Panc1 (cell line): ENCODE data around the gene RASD2. TPM values are rescaled to one million over a fixed set of nuclear protein-coding genes. Genes with fewer than 3 reads are reported as not detected.

Source experiments
- ATAC-seq: fragments of 200-7000 bp; cut with Tn5 transposase; 2 replicates; pipeline ENCODE4 v1.9.1; 2020; ENCODE audit warnings: mild to moderate bottlenecking, moderate library complexity
- BruUV-seq: library from RNA; stranded (reverse); fragments of 400-500 nt; replicated peaks from 2 replicates; lab custom pipeline; 2021; lab: Mats Ljungman, UMichigan
- CTCF ChIA-PET: fragments of 300-600 bp; sonication (Branson Sonifier 250); formaldehyde crosslinking; loops from one replicate; lab custom pipeline; 2022; ENCODE audit warnings: antibody characterized with exemption; lab: Charles Lee
- POLR2A ChIA-PET: fragments of 300-600 bp; sonication (Branson Sonifier 250); formaldehyde crosslinking; loops from one replicate; lab custom pipeline; 2022; ENCODE audit warnings: antibody characterized with exemption; lab: Charles Lee
- DNase-seq: peaks from one replicate; pipeline ENCODE4 v3.0.0-alpha.2; 2010; ENCODE audit warnings: low read depth, low spot score
- H3K27ac ChIP-seq: 2 replicates; pipeline ENCODE4 v1.5.1; 2011; ENCODE audit warnings: mild to moderate bottlenecking, low read length, inconsistent platforms
- H3K27me3 ChIP-seq: fragments of 200-500 bp; sonication (Bioruptor generic); 2 replicates; pipeline ENCODE4 v1.6.0; 2014; ENCODE audit warnings: low read length, inconsistent platforms; ENCODE audit not compliant: control insufficient read depth, insufficient read depth
- H3K36me3 ChIP-seq: fragments of 200-500 bp; sonication (Bioruptor generic); 2 replicates; pipeline ENCODE4 v1.5.1; 2014; ENCODE audit warnings: inconsistent platforms, mild to moderate bottlenecking, low read length, moderate library complexity; ENCODE audit not compliant: control insufficient read depth, insufficient read depth
- H3K4me1 ChIP-seq: 2 replicates; pipeline ENCODE4 v1.5.1; 2011; ENCODE audit warnings: inconsistent platforms, mild to moderate bottlenecking, low read length, moderate library complexity; ENCODE audit not compliant: control insufficient read depth, insufficient read depth
- H3K4me3 ChIP-seq, 2 experiments: 2 replicates each; pipeline ENCODE4 v1.5.1; 2011 to 2012; ENCODE audit warnings: low read depth in 2 of 2, low read length in 2 of 2, mild to moderate bottlenecking in 2 of 2, inconsistent platforms in 1 of 2, moderate library complexity in 1 of 2
- H3K9me3 ChIP-seq: fragments of 200-500 bp; sonication (Bioruptor generic); 2 replicates; pipeline ENCODE4 v1.5.1; 2014; ENCODE audit warnings: low read depth, mild to moderate bottlenecking, inconsistent platforms, low read length, moderate library complexity; ENCODE audit not compliant: control insufficient read depth, insufficient read depth
- CTCF ChIP-seq: fragments of 450-650 bp; IDR thresholded peaks from 2 replicates; pipeline ENCODE4 v1.5.1; 2017; ENCODE audit warnings: mild to moderate bottlenecking
- POLR2AphosphoS5 ChIP-seq: IDR thresholded peaks from 2 replicates; pipeline ENCODE4 v1.6.1; 2012; ENCODE audit warnings: mild to moderate bottlenecking, low read depth, low read length, moderate library complexity
- REST ChIP-seq, 2 experiments: IDR thresholded peaks; 2 replicates each; pipeline ENCODE4 v1.6.1; 2011 to 2012; ENCODE audit warnings: low read depth in 2 of 2, control low read depth in 1 of 2, low read length in 1 of 2, mild to moderate bottlenecking in 1 of 2, moderate library complexity in 1 of 2; ENCODE audit not compliant: insufficient read depth in 1 of 2
- SIN3A ChIP-seq: IDR thresholded peaks from 2 replicates; pipeline ENCODE4 v1.6.1; 2012; ENCODE audit warnings: low read depth, mild to moderate bottlenecking, low read length, moderate library complexity, borderline replicate concordance; ENCODE audit not compliant: insufficient read depth
- TCF7L2 ChIP-seq: IDR thresholded peaks from 2 replicates; pipeline ENCODE4 v1.6.1; 2011; ENCODE audit warnings: mild to moderate bottlenecking, low read depth, low read length, inconsistent platforms
- in situ Hi-C: cut with HindIII; loops from 2 replicates; pipeline ENCODE4 v1.10.0; 2016; ENCODE audit warnings: low sequenced_read_pairs, low pct_unique_long_range_greater_than_20kb
- intact Hi-C: fragments of 100-400 bp; cut with micrococcal nuclease; formaldehyde crosslinking; loops from one replicate; pipeline ENCODE4 v1.10.0; 2022; ENCODE audit not compliant: unreplicated experiment
- total RNA-seq: library from RNA; stranded (reverse); gene quantifications from one replicate; pipeline ENCODE4 v1.2.1, GENCODE V29; 2021; ENCODE audit not compliant: unreplicated experiment

The RASD2 gene
- total RNA-seq, 1 experiment from 2014 or later, result 26.7 TPM

GRCh38 chr22:35586771-35587170 lies 46.1 kb downstream of the RASD2 start:
- Histone ChIP-seq H3K36me3 (no peaks in the 10 kb centered on the region), H3K4me1 (peaks cover 72% of the 10 kb centered on the region), H3K4me3 (no peak overlapping the region), H3K27ac (peak overlapping the region; percentile 99), H3K9me3 (no peaks in the 10 kb centered on the region), H3K27me3 (no peaks in the 10 kb centered on the region)
- BruUV-seq, result no TSS peak
- POLR2A ChIA-PET, result no interaction called here
- TF ChIP-seq TCF7L2, result no peak
- TF ChIP-seq POLR2AphosphoS5, result no peak
- TF ChIP-seq SIN3A, result no peak
- TF ChIP-seq CTCF, result no peak
- no peak for TF ChIP-seq REST (IDR thresholded peaks at IDR 0.05; ENCODE audit: insufficient read depth in 1 of 2, low read depth in 2 of 2, low read length in 1 of 2)
- in situ Hi-C loops (no loop called here), intact Hi-C loops (loop anchor here (5.0 to 10.0 kb wide), 2 partner anchors 41 to 232 kb away; no protein-coding TSS in a partner anchor)
- DNase-seq (no peak), ATAC-seq (no peak)
- CTCF ChIA-PET, result interaction anchor here (1.2 kb wide), 1 partner anchor 236 kb away, joined by 3 read pairs; no protein-coding TSS in a partner anchor

- TF ChIP-seq POLR2AphosphoS5 (no peak), TCF7L2 (no peak), REST (IDR thresholded peaks at IDR 0.05; ENCODE audit: insufficient read depth in 1 of 2, low read depth in 2 of 2, low read length in 1 of 2) (no peak), SIN3A (no peak), CTCF (no peak)
- Histone ChIP-seq H3K4me1 (peaks cover 74% of the 10 kb centered on the region), H3K27me3 (no peaks in the 10 kb centered on the region), H3K4me3 (no peak overlapping the region), H3K9me3 (no peaks in the 10 kb centered on the region), H3K27ac (peak overlapping the region; percentile 99), H3K36me3 (no peaks in the 10 kb centered on the region)
- intact Hi-C loops (loop anchor here (5.0 to 10.0 kb wide), 2 partner anchors 40 to 233 kb away; no protein-coding TSS in a partner anchor), in situ Hi-C loops (no loop called here)
- POLR2A ChIA-PET, result interaction anchor here (0.6 kb wide), 1 partner anchor 190 kb away, joined by 3 read pairs; no protein-coding TSS in a partner anchor
- ATAC-seq, result 0 out of 2 replicates have a peak, but pooled peaks have one; percentile 2
- CTCF ChIA-PET, result interaction anchor here (0.6 to 1.2 kb wide), 2 partner anchors 236 to 308 kb away, joined by 3 to 4 read pairs; no protein-coding TSS in a partner anchor
- DNase-seq, result no peak
- BruUV-seq, result no TSS peak
These were observed 46.8 kb downstream of the RASD2 start for GRCh38 chr22:35587447-35587870.
